DMS 273 (cell line): ENCODE measurements around the gene PRKAG2.
A peak's percentile ranks its signal among the peaks of the same experiment; 100 is the strongest.

ENCODE experiments used
- DNase-seq: peaks from one replicate; lab custom pipeline; 2025; ENCODE audit not compliant: unreplicated experiment; lab: John Stamatoyannopoulos, UW

The PRKAG2 gene

DNA sequence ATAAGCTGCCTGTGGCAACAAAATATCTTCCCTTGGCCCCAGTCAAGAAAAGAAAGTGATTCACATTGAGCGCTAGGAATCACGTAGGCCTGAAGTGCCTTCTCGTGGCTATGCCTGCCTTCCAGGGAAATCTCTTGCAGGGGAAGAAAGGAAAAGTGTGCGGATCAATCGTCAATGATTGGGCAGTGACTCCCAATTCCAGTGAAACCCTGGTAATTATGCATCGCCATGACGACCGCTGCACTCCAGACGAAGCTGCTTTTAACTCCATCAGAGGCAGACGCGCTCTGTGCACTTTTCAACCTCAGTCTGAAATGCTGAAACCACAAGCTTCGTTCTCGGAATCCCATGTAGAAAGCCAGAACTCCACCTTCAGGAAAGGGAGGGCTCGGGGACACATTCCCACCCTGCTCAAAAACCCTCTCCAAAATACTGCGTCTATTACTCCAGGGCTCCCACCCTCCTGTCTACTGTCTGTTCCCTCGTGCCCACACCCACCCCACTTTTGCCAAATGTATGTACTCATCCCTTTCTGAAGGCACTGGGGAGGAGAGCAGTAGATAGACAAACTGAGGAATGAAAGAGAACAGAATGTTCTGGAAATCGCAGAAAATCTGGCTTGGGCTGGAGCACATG is 24.2 kb upstream of the PRKAG2 start:
- no peak for DNase-seq

DNA sequence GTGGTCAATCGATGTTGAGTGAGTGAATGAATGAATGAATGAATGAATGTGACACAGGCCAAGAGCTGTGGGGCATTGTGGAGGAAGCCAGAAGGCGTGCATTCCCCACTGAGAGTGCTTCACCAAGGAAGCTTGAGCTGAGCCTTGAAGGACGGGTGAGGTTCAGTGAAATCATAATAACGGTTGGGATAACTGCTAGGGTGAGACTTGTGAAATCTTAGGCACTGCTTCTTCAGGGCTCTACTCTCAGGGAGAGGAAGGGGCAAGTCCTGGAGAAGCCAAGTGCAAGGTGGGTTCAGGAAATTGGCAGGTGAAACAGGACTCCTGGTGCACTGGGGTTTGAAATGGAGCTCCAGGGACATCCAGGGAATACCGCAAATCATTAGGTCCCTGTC is 23.7 kb upstream of the PRKAG2 start:
- DNase-seq = no peak

DNA sequence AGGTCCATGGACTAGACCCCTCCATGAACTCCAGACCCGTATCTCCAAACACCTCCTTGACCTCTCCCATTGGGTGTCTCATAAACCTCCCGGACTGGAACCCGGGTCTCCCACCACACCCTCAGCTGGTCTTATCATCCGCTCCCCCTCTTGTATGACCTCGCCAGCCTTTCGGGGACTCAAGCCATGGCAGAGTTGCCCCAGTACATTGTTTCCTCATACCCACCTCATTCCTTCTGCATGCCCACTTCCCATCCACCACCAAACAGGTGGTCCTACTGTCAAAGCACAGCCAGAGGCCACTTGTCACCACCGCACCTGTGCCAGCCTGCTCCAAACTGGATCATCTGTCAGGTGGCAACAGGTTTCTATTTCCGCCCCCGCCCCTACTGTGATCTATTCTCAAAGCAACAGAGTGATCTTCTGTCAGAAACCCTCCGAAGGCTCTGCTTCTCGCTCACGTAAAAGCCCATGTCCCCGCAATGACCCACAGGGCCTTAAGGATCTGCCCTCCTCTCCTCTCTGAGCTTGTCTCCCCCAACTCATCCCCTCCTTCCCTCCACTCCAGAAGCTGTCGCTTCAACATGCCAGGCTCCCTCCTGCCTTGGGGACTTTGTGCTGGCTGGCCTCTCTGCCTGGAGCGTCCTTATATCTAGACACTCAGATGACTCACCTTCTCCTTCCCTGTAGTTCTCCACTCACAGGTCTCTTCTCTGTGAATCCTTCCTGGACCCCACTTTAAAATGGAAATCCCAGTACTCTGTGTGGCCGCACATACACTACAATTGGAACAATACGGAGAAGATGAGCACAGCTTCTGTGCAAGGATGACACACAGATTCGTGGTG is 22.8 kb upstream of the PRKAG2 start:
- DNase-seq = no peak

DNA sequence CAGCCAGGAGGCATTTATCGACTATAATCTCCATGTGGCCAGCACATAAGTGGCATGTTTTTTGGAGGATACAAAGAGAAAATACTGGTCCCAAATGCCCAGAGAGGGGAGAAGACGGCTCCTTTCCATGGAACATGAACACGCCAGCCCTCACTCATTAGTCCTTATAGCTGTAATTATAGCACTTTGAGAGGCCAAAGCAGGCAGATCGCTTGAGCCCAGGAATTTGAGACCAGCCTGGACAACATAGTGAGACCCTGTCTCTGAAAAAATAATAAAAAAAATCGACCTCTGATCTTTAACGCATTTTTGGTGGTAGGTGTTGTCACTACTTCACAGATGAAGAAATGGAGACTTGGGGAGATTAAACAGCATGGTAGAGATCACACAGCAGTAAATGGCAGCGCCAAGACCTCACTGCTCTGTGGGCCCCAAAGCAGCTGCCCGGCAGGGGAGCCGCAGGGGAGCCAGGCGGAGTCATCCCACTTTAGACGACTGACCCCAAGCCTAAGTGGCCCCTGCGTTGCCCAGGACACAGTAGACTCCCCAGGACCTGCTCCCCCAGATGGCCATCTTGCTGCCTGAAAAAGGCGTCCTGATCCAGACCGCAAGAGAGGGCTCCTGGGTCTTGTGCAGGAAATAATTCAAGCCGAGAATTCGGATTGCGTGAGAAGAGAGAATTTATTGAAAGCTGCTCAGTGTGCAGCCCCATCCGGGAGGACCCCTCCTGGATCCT is 21.2 kb upstream of the PRKAG2 start:
- DNase-seq = no peak

DNA sequence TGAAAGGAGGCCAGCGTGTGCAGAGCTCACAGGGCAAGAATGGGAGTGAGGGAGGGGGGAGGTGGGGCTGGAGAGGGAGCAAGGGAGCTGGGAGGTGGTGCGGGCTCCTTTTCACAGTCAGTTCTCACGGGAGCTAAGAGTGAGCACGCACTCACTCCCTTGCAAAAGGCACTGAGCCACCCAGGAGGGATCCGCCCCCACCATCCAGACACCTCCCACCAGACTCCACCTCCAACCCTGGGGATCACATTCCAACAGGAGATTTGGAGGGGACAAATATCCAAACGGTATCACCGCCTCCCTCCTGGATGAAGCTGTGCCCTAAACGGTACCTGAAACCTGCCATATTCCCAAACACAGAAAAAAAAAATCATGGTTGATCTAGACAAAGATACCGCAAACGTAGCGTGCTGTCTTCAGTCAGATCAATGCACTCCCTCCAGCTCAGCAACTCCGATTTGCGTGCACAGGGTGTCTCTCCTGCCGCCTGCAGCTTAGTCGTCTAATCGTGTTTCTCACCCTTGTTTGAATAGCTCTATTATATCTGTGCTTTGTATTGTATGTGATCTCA is 20.3 kb upstream of the PRKAG2 start:
- no peak for DNase-seq

DNA sequence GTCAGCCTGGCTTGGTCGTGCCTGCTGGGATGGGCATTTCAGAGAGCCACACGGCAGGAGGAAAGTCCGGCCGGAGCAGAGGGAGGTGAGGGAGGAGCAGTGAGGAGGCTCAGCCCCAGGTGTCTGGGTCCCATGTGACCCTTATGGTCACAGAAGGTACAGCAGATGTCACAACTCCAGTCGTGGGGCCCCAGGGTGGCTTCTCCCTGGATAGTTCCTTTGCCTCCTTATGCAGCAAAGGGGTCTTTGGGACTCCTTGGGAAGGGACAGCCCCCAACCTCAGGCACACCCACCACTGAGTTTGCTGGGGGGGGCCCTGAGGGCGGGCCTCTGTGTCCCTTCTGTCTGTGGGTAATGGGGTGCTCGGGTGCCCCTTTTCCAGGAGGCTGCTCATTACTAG is 19.6 kb upstream of the PRKAG2 start:
- no peak for DNase-seq

DNA sequence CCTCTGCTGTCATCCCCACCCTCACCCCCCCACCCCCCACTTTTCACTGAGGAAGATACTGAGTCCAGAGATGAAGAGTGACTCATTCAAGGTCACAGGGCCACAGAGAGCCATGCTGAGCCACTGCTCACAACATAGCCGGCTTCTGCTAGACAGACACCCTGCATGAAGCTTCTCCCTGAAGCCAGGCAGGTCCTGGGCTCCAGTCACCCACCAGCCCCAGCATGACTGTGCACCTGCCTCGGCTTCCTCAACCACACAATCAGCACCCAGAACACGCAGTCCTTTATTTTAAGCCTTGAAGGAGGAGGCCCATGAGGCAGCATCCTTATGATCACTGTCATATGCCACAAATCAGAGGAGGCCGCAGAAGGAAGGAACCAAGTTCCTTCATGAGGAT is 19.2 kb upstream of the PRKAG2 start:
- DNase-seq = no peak

DNA sequence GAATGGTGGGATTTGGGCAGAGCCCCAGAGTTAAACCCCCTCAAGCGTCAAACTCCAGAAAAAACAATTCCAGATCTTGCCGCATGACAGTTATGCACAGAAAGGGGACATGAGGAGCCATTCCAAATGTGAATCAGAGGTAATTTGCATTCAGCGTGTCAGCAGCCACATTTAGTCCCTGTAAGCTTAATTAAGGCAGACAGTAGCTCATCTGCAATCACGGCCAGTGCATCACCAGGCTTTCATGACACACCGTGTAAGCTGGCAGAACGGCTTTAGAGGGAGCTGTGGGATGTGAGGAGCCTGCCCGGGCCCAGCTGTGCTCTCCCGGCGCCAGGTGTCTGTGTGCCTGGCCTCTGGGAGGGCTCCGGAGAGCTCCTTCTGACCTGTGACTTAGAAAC is 18.7 kb upstream of the PRKAG2 start:
- DNase-seq = peak; percentile 43

DNA sequence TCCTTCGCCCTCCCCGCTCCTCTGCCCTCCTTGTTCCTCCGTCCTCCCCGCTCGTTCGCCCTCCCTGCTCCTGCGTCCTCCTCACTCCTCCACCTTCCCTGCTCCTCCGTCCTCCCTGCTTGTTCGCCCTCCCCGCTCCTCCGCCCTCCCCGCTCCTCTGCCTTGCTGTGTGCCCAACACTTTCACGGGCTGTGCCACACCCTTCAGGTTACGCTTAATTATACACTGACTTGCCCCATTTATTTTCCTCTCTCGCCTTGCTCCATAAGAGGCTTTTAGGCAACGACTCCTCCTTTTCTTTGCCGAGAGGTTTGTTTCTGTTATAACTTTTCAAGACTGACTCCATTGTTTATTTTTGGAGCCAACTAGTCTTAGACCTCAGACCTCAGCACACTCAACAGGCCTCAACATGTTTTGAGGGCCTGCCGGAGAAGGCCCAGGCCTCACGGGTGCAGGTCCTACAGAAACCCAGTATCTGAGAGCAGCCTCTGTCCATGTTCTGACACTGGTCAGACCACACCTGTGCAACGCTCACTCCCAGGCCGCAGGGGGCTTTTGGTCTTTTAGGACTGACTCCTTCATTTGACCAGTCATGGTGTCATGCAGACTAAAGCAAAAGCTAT is 18.2 kb upstream of the PRKAG2 start:
- no peak for DNase-seq

DNA sequence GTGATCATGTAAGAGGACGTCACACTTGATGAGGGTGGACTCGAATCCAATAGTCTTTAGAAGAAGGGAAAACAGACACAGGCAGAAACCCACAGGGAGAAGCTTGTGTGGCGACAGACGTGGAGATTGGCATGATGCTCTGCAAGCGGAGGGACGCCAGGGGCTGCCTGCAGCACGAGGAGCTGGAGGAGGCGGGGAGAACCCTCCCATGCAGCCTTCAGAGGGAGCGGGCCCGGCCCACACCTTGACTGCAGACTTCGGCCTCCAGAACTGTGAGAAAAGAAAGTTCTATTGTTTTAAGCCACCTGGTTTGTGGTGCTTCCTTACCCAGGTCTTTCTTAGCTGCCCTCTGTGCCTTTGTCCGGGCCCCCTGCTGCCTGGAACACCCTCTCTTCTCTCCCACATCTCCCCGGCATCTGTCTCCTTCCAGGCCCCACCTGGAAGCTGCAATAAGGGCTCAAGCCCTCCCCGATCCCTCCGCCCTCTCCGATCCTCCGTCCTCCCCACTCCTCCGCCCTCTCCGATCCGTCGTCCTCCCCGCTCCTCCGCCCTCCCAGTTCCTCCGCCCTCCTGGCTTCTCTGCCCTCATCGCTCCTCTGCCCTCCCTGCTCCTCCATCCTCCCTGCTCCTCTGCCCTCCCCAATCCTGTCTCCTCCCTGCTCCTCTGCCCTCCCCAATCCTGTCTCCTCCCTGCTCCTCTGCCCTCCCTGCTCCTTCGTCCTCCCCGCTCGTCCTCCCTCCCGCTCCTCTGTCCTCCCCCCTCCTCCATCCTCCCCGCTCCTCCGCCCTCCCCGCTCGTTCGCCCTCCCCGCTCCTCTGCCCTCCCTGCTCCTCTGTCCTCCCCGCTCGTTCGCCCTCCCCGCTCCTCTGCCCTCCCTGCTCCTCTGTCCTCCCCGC is 17.4 kb upstream of the PRKAG2 start:
- DNase-seq = no peak

DNA sequence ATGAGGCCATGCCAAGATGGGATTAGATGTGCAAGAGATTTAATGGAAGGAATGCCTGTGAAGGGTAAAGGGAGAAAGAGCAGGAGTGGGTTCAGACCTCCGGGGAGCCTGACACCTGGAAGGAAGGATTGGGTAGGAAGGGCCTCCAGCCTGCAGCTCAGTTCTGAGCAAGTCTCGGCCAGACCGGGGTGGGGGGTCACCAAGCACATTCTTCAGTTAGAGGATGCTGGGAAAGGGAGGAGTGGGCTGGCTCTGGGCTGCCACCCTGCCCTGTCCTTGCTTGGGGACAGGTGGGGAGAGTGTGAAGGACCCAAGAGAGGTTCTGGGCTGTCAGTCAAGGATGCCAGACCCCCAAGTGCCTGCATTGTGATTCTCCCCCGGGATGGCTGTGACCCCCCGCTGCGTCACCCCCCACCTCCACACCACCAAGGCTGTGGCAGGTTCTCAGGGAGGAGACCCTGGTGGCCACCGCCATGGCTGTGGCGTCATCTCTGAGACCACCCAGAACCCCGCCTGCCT is 16.5 kb upstream of the PRKAG2 start:
- DNase-seq = no peak

DNA sequence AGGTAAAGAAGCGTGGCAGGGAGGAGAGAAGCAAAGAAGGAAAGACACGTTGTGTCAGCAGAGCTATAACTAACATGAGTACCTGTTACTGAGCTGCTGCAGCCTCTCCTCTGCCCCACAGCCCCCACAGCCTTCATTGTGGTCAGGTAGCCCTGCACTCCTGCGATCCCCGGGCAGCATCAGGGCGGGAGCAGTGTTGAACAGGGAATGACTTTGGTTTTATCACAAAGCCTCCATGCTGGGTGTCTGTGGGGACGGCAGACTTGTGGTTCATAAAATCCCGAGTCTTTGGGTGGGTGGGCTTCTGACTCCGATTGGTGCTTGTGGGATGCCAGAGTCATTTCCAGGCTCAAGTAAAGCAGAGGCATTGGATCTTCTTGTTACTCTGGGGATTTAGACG is 14.8 kb upstream of the PRKAG2 start:
- DNase-seq = no peak

DNA sequence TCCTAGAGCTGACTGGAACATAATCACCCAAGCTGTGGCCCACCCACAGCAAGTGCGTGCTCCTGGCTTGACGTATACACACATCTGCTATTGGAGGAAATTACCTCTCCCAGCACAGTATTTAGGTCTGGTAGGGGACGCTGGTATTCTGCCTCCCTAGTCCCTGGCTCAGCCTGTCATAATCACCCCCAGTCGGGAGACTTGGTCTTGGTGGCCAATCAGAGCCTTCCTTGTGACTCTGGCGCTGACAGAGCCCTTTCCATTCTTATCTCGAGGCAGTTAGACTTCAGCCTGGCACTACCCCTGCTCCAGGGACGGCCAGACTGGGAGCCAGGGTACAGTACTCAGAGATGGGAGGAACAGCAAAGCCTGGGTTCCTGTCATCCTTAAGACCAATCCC is 14.3 kb upstream of the PRKAG2 start:
- no peak for DNase-seq

DNA sequence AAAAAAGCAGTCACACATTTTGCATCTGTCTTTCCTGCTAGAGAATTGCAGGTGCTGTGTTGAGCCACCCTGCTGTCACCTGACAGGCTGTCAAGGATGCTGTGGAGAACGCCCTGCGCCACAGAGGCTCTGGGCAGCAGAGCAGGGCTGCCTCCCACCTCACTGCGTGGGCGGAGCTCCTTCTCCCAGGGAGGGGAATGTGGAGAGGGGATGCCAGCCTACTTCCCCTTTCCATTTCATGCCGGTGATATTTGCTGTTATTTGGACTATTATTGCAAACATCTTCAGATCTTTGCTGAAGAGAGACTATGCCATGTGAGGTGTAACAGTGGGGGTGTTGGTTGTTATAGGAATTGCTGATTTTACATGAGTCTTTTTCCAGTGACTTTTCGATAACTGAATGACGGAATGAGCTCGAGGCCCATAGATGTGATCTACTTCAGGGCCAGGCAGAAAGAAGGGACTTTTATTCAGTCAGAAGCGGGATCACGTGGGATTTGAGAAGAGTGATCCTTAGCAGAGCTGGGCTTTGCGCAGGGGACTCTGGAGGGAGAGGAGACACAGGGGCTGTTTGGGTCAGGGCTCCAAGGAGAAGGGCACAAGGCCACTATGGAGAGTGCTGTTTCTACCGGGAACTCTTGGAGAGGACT is 13.6 kb upstream of the PRKAG2 start:
- DNase-seq = no peak

DNA sequence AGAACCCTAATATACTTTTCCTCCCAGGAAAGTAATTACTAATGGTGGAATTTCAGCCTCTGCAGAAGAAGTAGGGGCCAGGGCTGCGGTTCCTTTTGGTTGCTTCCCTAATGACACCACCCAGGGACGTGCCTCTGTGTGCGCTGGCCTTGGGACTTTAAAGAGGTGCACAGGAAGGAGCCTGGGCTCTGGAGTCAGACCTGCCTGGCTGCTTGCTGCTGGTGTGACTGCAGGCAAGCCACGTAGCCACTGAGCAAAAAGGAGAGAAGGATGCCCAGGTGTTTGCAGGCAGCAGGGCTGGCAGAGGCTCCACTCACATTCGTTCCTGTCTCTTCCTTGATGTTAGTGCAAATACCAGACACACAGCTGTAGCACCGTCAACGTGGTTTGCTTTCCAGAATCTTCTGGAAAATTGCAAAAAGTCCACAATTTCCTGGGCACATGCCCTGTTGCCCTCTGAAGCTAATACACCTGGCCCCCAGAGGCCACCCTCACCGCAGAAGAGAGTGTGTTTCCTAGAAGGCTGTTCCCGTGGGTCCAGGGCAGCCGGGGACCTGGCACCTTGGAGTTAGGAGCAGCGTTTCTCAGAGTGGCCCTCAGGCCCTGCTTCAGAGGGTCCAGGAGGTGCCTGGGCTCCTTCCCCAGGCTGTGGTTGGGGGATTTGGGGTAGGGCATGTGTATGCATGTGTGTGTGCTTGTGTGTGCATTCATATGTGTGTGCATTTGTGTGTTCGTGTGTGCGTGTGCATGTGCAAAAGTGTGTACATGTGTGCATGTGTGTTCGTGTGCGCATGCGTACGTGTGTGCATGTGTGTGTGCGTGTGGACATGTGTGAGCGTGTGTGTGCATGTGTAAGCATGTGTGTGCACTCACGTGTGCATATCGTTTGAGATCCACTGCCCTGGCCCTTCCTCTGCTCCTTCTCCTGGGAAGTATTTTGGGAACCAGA is 12.8 kb upstream of the PRKAG2 start:
- no peak for DNase-seq

DNA sequence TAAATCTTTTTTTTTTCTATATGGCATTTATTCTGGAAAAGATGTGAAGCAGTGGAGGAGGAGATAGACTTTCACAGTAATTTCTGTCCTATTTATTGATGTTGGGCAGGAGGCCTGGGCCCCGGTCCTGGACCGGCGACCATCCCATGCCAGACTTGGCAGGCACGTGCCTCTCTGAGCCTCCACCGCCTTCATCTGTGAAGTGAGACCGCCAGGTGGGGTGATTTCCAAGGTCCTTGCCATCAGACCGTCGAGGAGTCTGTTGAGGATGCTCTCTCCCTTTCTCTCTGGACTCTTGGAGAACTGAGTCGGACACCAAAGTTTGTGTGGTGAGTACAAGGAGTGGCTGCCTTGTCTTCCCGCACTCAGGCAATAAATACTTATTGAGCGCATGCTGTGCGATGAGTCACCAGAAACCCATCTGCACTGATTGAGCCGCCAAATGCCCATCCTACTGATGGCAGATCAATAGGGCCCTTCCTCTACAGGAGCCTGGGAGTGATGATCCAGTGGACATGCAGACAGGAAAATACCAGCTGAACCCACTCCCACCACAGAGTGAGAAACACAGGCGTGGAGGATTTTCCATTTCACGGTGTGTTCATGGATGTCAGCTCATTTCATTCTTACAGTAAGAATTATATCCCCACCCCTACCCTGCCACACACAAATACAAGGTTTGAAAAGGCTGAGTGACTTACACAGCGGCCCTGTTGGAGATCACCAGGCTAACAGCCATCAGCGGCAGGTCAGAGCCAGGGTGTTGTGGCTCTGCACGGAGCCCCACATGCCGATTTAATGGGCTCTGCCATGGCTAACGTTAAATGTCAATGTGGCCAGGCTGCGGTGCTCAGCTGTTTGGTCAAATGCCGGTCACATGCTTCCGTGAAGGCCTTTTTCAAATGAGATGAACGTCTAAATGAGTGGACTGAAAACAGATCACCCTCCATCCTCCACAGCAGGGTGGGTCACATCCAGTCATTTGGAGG is 11.5 kb upstream of the PRKAG2 start:
- DNase-seq = no peak

DNA sequence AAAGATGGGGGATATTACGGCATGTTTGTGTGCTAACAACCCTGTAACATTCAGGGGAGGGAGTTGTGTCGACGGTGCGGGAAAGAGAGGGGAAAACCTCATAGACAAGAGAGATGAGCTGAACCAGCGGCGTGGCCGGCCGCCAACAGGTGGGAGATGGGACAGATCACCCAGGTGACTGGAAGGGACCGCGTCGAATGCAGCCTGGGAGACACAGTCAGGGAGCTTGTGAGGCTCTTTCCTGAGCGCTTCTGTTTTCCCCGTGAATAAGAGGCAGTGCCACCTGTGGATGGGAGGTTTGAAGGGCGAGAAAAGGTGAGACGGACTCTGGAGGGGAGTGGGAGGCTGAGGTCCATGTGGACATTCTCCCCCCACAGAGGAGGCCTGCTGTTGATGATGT is 9.9 kb upstream of the PRKAG2 start:
- DNase-seq = no peak
